Measurements from ENCODE around the gene CCR7. TPM values are rescaled to one million over a fixed set of nuclear protein-coding genes. Genes with fewer than 3 reads are reported as not detected.

The CCR7 gene
- 1 to 10 TPM in 1 of 10 donors, under 1 TPM in 3, not detected in 6; 0.10 to 1.7 (median 0.48) TPM for total RNA-seq
- under 1 TPM in 1 of 2 donors, not detected in 1; 0.46 TPM for polyA plus RNA-seq
- long read RNA-seq, donor 1: 0 reads
- long read RNA-seq, donor 2: 0 reads
- long read RNA-seq, donor 3: 0 reads

- no peaks in the 10 kb centered on the region for H3K36me3 ChIP-seq
- intact Hi-C loops (cut with DNase I): loop anchor here in 7 of 10 donors (5.0 to 10.0 kb wide), 6 partner anchors 88 to 260 kb away; partner anchors contain the start of genes GJD3 (in 4 of the 7) and RARA (in 1 of the 7)
- TF ChIP-seq CTCF (IDR thresholded peaks at IDR 0.05): no peak
- 77% methylated on average over 12 of the region's 12 CpGs for WGBS, 2 donors
- H3K4me1 ChIP-seq: peaks cover 0 to 28% (median 6%) of the 10 kb centered on the region in 9 donors
- H3K9me3 ChIP-seq: peaks cover 0 to 17% (median 5%) of the 10 kb centered on the region in 11 donors
- peak within 1 kb of the TSS in 1 of 10 donors; percentile 72 for H3K27ac ChIP-seq
- no peak for DNase-seq
- peak within 1 kb of the TSS in 1 of 10 donors; percentile 43 for H3K4me3 ChIP-seq
- H3K27me3 ChIP-seq: peaks cover 0 to 27% (median 0%) of the 10 kb centered on the region in 7 donors
- no peak for ATAC-seq
Measured at GRCh38 chr17:40564883-40565768, at the start of gene CCR7. Gene CCR7, minus strand, starts transcription at chr17:40565472. Its CDS starts 63 bp downstream, at chr17:40565409.

- intact Hi-C loops (cut with DNase I): loop anchor here in 6 of 10 donors (2.0 to 10.0 kb wide), 6 partner anchors 113 to 1050 kb away; partner anchors contain the start of gene KRT28 (in 2 of the 6)
- Histone ChIP-seq H3K4me3 (no peak overlapping the region), H3K36me3 (no peaks in the 10 kb centered on the region), H3K27me3 (peaks cover 4 to 48% (median 15%) of the 10 kb centered on the region in 7 donors), H3K9me3 (no peaks in the 10 kb centered on the region), H3K4me1 (peaks cover 0 to 13% (median 1%) of the 10 kb centered on the region in 9 donors), H3K27ac (no peak overlapping the region)
- no peak for TF ChIP-seq CTCF (IDR thresholded peaks at IDR 0.05)
- DNase-seq: no peak
- WGBS, 2 donors: 76 to 79% methylated on average over 13 of the region's 13 CpGs
- no peak for ATAC-seq
Measured at GRCh38 chr17:40614431-40615067, 49.3 kb upstream of the CCR7 start.

GRCh38 chr17:40613467-40614154 is 48.3 kb upstream of the CCR7 start:
- H3K4me1 ChIP-seq: peaks cover 0 to 11% (median 0%) of the 10 kb centered on the region in 9 donors
- peak overlapping the region in 1 of 10 donors; percentile 75 for H3K27ac ChIP-seq
- DNase-seq: no peak
- H3K27me3 ChIP-seq: peaks cover 4 to 38% (median 11%) of the 10 kb centered on the region in 7 donors
- no peak overlapping the region for H3K4me3 ChIP-seq
- no peaks in the 10 kb centered on the region for H3K9me3 ChIP-seq
- no peak for TF ChIP-seq CTCF (IDR thresholded peaks at IDR 0.05)
- no peak for ATAC-seq
- intact Hi-C loops (cut with DNase I): loop anchor here in 3 of 10 donors (2.0 to 10.0 kb wide), 3 partner anchors 179 to 1051 kb away; partner anchors contain the start of gene KRT28 (in 1 of the 3)
- 83 to 92% methylated on average over 5 of the region's 5 CpGs for WGBS, 2 donors
- H3K36me3 ChIP-seq: no peaks in the 10 kb centered on the region

Data from heart right ventricle (tissue), 16 donors.